ENCODE data around the gene RGS9. TPM values are rescaled to one million over a fixed set of nuclear protein-coding genes. Genes with fewer than 3 reads are reported as not detected.

RGS9 gene
- total and polyA plus RNA-seq, 2 of the 13 experiments (the other 11 are each of a cell fraction or from before 2014, with no cell fraction given) = 0.44 to 0.74 TPM

- TF ChIP-seq, protein P1, sequence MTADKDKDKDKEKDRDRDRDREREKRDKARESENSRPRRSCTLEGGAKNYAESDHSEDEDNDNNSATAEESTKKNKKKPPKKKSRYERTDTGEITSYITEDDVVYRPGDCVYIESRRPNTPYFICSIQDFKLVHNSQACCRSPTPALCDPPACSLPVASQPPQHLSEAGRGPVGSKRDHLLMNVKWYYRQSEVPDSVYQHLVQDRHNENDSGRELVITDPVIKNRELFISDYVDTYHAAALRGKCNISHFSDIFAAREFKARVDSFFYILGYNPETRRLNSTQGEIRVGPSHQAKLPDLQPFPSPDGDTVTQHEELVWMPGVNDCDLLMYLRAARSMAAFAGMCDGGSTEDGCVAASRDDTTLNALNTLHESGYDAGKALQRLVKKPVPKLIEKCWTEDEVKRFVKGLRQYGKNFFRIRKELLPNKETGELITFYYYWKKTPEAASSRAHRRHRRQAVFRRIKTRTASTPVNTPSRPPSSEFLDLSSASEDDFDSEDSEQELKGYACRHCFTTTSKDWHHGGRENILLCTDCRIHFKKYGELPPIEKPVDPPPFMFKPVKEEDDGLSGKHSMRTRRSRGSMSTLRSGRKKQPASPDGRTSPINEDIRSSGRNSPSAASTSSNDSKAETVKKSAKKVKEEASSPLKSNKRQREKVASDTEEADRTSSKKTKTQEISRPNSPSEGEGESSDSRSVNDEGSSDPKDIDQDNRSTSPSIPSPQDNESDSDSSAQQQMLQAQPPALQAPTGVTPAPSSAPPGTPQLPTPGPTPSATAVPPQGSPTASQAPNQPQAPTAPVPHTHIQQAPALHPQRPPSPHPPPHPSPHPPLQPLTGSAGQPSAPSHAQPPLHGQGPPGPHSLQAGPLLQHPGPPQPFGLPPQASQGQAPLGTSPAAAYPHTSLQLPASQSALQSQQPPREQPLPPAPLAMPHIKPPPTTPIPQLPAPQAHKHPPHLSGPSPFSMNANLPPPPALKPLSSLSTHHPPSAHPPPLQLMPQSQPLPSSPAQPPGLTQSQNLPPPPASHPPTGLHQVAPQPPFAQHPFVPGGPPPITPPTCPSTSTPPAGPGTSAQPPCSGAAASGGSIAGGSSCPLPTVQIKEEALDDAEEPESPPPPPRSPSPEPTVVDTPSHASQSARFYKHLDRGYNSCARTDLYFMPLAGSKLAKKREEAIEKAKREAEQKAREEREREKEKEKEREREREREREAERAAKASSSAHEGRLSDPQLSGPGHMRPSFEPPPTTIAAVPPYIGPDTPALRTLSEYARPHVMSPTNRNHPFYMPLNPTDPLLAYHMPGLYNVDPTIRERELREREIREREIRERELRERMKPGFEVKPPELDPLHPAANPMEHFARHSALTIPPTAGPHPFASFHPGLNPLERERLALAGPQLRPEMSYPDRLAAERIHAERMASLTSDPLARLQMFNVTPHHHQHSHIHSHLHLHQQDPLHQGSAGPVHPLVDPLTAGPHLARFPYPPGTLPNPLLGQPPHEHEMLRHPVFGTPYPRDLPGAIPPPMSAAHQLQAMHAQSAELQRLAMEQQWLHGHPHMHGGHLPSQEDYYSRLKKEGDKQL (CRISPR knock-in tag; IDR thresholded peaks at IDR 0.05; ENCODE audit: low read depth) = no peak
- TF ChIP-seq NR2C2 (CRISPR knock-in tag; IDR thresholded peaks at IDR 0.05; ENCODE audit: borderline replicate concordance) = no peak
- no peak for TF ChIP-seq ZBTB1 (CRISPR knock-in tag; IDR thresholded peaks at IDR 0.05; ENCODE audit: borderline replicate concordance)
- no peak for TF ChIP-seq ZKSCAN5 (CRISPR knock-in tag; IDR thresholded peaks at IDR 0.05)
- TF ChIP-seq RXRB (CRISPR knock-in tag; IDR thresholded peaks at IDR 0.05; ENCODE audit: borderline replicate concordance) = peak; percentile 34; the same call in 1 of the 2 replicates
- peak; percentile 84; the same call in 1 of the 2 replicates for TF ChIP-seq ZBTB7B (CRISPR knock-in tag; IDR thresholded peaks at IDR 0.05)
- TF ChIP-seq SOX5 (CRISPR knock-in tag; IDR thresholded peaks at IDR 0.05; ENCODE audit: borderline replicate concordance) = peak; percentile 22; the same call in 1 of the 2 replicates
- TF ChIP-seq ZNF574 (CRISPR knock-in tag; IDR thresholded peaks at IDR 0.05) = peak; percentile 90
- no peak; the same call in 1 of the 2 replicates for TF ChIP-seq BORCS8-MEF2B (CRISPR knock-in tag; IDR thresholded peaks at IDR 0.05)
- TF ChIP-seq POLR2AphosphoS2 (IDR thresholded peaks at IDR 0.05; ENCODE audit: low read depth, low read length) = no peak
- TF ChIP-seq, protein P2, sequence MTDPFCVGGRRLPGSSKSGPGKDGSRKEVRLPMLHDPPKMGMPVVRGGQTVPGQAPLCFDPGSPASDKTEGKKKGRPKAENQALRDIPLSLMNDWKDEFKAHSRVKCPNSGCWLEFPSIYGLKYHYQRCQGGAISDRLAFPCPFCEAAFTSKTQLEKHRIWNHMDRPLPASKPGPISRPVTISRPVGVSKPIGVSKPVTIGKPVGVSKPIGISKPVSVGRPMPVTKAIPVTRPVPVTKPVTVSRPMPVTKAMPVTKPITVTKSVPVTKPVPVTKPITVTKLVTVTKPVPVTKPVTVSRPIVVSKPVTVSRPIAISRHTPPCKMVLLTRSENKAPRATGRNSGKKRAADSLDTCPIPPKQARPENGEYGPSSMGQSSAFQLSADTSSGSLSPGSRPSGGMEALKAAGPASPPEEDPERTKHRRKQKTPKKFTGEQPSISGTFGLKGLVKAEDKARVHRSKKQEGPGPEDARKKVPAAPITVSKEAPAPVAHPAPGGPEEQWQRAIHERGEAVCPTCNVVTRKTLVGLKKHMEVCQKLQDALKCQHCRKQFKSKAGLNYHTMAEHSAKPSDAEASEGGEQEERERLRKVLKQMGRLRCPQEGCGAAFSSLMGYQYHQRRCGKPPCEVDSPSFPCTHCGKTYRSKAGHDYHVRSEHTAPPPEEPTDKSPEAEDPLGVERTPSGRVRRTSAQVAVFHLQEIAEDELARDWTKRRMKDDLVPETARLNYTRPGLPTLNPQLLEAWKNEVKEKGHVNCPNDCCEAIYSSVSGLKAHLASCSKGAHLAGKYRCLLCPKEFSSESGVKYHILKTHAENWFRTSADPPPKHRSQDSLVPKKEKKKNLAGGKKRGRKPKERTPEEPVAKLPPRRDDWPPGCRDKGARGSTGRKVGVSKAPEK (CRISPR knock-in tag; IDR thresholded peaks at IDR 0.05; ENCODE audit: borderline replicate concordance) = 0 out of 2 replicates have a peak, but pooled peaks have one; percentile 83
- 0 out of 2 replicates have a peak, but pooled peaks have one; percentile 25 for TF ChIP-seq ZNF121 (CRISPR knock-in tag; IDR thresholded peaks at IDR 0.05)
- no peak for TF ChIP-seq ZNF276 (CRISPR knock-in tag; IDR thresholded peaks at IDR 0.05; ENCODE audit: low read depth)
These were observed at the start of gene RGS9 (continued) for GRCh38 chr17:65137021-65137939.

Measured in HepG2 (cell line).